Activated CD8-positive, alpha-beta T cell treated with anti-CD3 and anti-CD28 coated beads, Interleukin-2, amount 10 ng/mL, durations not matched to agents 7 days and 5 days (primary cell): ENCODE results near the gene KRT222. TPM values are rescaled to one million over a fixed set of nuclear protein-coding genes. Genes with fewer than 3 reads are reported as not detected.

Experiments used
- ATAC-seq: fragments of 150-1000 bp; cut with Tn5 transposase; one replicate; pipeline ENCODE4 v1.10.0; 2021; ENCODE audit warnings: moderate library complexity
- CTCF ChIA-PET: fragments of 350-600 bp; sonication (Branson Sonifier 250); formaldehyde crosslinking; loops from one replicate; lab custom pipeline; 2021; ENCODE audit warnings: antibody characterized with exemption; lab: Charles Lee
- POLR2A ChIA-PET: fragments of 350-600 bp; sonication (Branson Sonifier 250); formaldehyde crosslinking; loops from one replicate; lab custom pipeline; 2021; ENCODE audit warnings: antibody characterized with exemption; lab: Charles Lee
- DNase-seq: peaks from one replicate; pipeline ENCODE4 v3.0.0-alpha.2; 2020
- H3K27ac Mint-ChIP-seq: one replicate; pipeline ENCODE4 v1.8.0; 2021; ENCODE audit warnings: mild to moderate bottlenecking, mixed read lengths
- H3K27me3 Mint-ChIP-seq: one replicate; pipeline ENCODE4 v1.8.0; 2021; ENCODE audit warnings: low read depth, mixed read lengths
- H3K36me3 Mint-ChIP-seq: one replicate; pipeline ENCODE4 v1.8.0; 2021; ENCODE audit warnings: low read depth, mixed read lengths
- H3K4me1 Mint-ChIP-seq: one replicate; pipeline ENCODE4 v1.8.0; 2021; ENCODE audit warnings: low read depth, mixed read lengths
- H3K4me3 Mint-ChIP-seq: one replicate; pipeline ENCODE4 v1.8.0; 2021; ENCODE audit warnings: mild to moderate bottlenecking, mixed read lengths
- H3K9me3 Mint-ChIP-seq: one replicate; pipeline ENCODE4 v1.8.0; 2022; ENCODE audit warnings: mixed read lengths; ENCODE audit not compliant: insufficient read depth
- total RNA-seq, 2 experiments: library from RNA; stranded (reverse); gene quantifications; one replicate each; pipeline ENCODE4 v1.2.3, GENCODE V29; 2021

Gene KRT222
- total RNA-seq, 2 experiments from 2014 or later: not detected

- ATAC-seq (no peak), DNase-seq (no peak)
- POLR2A ChIA-PET: no interaction called here
- CTCF ChIA-PET: no interaction called here
- Mint-ChIP-seq H3K4me1 (no peaks in the 10 kb centered on the region), H3K27me3 (peaks cover 20% of the 10 kb centered on the region), H3K36me3 (no peaks in the 10 kb centered on the region), H3K9me3 (no peaks in the 10 kb centered on the region), H3K27ac (no peak overlapping the region), H3K4me3 (no peak overlapping the region)
Observed at GRCh38 chr17:40687106-40687505, 22.1 kb upstream of the KRT222 start.

- ChIA-PET CTCF (interaction anchor here (1.4 kb wide), 1 partner anchor 10 kb away, joined by 3 read pairs; no protein-coding TSS in a partner anchor), POLR2A (no interaction called here)
- Mint-ChIP-seq H3K9me3 (no peaks in the 10 kb centered on the region), H3K4me3 (no peak overlapping the region), H3K27ac (no peak overlapping the region), H3K27me3 (peaks cover 22% of the 10 kb centered on the region), H3K36me3 (no peaks in the 10 kb centered on the region), H3K4me1 (no peaks in the 10 kb centered on the region)
- ATAC-seq: no peak
- DNase-seq: no peak
Observed at GRCh38 chr17:40686192-40686591, 21.2 kb upstream of the KRT222 start.

- CTCF ChIA-PET: interaction anchor here (0.9 kb wide), 1 partner anchor 18 kb away, joined by 3 read pairs; no protein-coding TSS in a partner anchor
- H3K27ac Mint-ChIP-seq: no peak overlapping the region
- no peaks in the 10 kb centered on the region for H3K9me3 Mint-ChIP-seq
- peaks cover 38% of the 10 kb centered on the region for H3K27me3 Mint-ChIP-seq
- ATAC-seq (no peak), DNase-seq (no peak)
- POLR2A ChIA-PET: no interaction called here
- peaks cover 2% of the 10 kb centered on the region for H3K4me1 Mint-ChIP-seq
- H3K4me3 Mint-ChIP-seq: no peak overlapping the region
- H3K36me3 Mint-ChIP-seq: no peaks in the 10 kb centered on the region
Observed at GRCh38 chr17:40680998-40681397, 16.0 kb upstream of the KRT222 start.

GRCh38 chr17:40679523-40679907 lies 14.5 kb upstream of the KRT222 start:
- Mint-ChIP-seq H3K9me3 (no peaks in the 10 kb centered on the region), H3K4me1 (peaks cover 2% of the 10 kb centered on the region), H3K36me3 (no peaks in the 10 kb centered on the region), H3K27ac (no peak overlapping the region), H3K27me3 (peaks cover 46% of the 10 kb centered on the region), H3K4me3 (no peak overlapping the region)
- POLR2A ChIA-PET: no interaction called here
- CTCF ChIA-PET: no interaction called here
- ATAC-seq (no peak), DNase-seq (no peak)

- no peak for ATAC-seq
- no peak overlapping the region for H3K4me3 Mint-ChIP-seq
- POLR2A ChIA-PET: no interaction called here
- peaks cover 2% of the 10 kb centered on the region for H3K4me1 Mint-ChIP-seq
- DNase-seq: no peak
- H3K36me3 Mint-ChIP-seq: no peaks in the 10 kb centered on the region
- CTCF ChIA-PET: no interaction called here
- H3K27ac Mint-ChIP-seq: no peak overlapping the region
- peaks cover 49% of the 10 kb centered on the region for H3K27me3 Mint-ChIP-seq
- no peaks in the 10 kb centered on the region for H3K9me3 Mint-ChIP-seq
Observed at GRCh38 chr17:40678902-40679522, 14.0 kb upstream of the KRT222 start.

GRCh38 chr17:40675905-40676304 lies 10.9 kb upstream of the KRT222 start:
- Mint-ChIP-seq H3K36me3 (no peaks in the 10 kb centered on the region), H3K9me3 (no peaks in the 10 kb centered on the region), H3K4me3 (no peak overlapping the region), H3K27ac (no peak overlapping the region), H3K4me1 (peaks cover 2% of the 10 kb centered on the region), H3K27me3 (peaks cover 49% of the 10 kb centered on the region)
- ATAC-seq: no peak
- no peak for DNase-seq
- ChIA-PET CTCF (no interaction called here), POLR2A (no interaction called here)

GRCh38 chr17:40672654-40673053 lies 7.7 kb upstream of the KRT222 start:
- no peaks in the 10 kb centered on the region for H3K9me3 Mint-ChIP-seq
- peaks cover 40% of the 10 kb centered on the region for H3K27me3 Mint-ChIP-seq
- no peaks in the 10 kb centered on the region for H3K4me1 Mint-ChIP-seq
- no peak for DNase-seq
- POLR2A ChIA-PET: no interaction called here
- CTCF ChIA-PET: interaction anchor here (0.6 to 1.1 kb wide), 2 partner anchors 11 to 176 kb away, joined by 3 read pairs; no protein-coding TSS in a partner anchor
- H3K4me3 Mint-ChIP-seq: no peak overlapping the region
- no peak for ATAC-seq
- no peaks in the 10 kb centered on the region for H3K36me3 Mint-ChIP-seq
- H3K27ac Mint-ChIP-seq: no peak overlapping the region

GRCh38 chr17:40671282-40671681 lies 6.3 kb upstream of the KRT222 start:
- Mint-ChIP-seq H3K36me3 (no peaks in the 10 kb centered on the region), H3K4me3 (no peak overlapping the region), H3K9me3 (no peaks in the 10 kb centered on the region), H3K27me3 (peaks cover 37% of the 10 kb centered on the region), H3K27ac (no peak overlapping the region), H3K4me1 (no peaks in the 10 kb centered on the region)
- POLR2A ChIA-PET: no interaction called here
- ATAC-seq (no peak), DNase-seq (no peak)
- CTCF ChIA-PET: no interaction called here

- Mint-ChIP-seq H3K4me1 (peaks cover 6% of the 10 kb centered on the region), H3K27ac (no peak overlapping the region), H3K4me3 (no peak overlapping the region), H3K36me3 (no peaks in the 10 kb centered on the region), H3K27me3 (peaks cover 42% of the 10 kb centered on the region), H3K9me3 (no peaks in the 10 kb centered on the region)
- ChIA-PET CTCF (no interaction called here), POLR2A (no interaction called here)
- DNase-seq (no peak), ATAC-seq (no peak)
Observed at GRCh38 chr17:40666331-40666730, 1.4 kb upstream of the KRT222 start.

GRCh38 chr17:40663252-40663651 lies 1.7 kb downstream of the KRT222 start:
- Mint-ChIP-seq H3K36me3 (no peaks in the 10 kb centered on the region), H3K27me3 (peaks cover 44% of the 10 kb centered on the region), H3K4me1 (peaks cover 14% of the 10 kb centered on the region), H3K9me3 (no peaks in the 10 kb centered on the region), H3K4me3 (no peak overlapping the region), H3K27ac (no peak overlapping the region)
- ChIA-PET CTCF (interaction anchor here (0.9 to 1.0 kb wide), 2 partner anchors 17 to 305 kb away, joined by 3 read pairs; no protein-coding TSS in a partner anchor), POLR2A (no interaction called here)
- ATAC-seq: no peak
- no peak for DNase-seq

- no peaks in the 10 kb centered on the region for H3K36me3 Mint-ChIP-seq
- ATAC-seq: no peak
- POLR2A ChIA-PET: no interaction called here
Observed at GRCh38 chr17:40659911-40660310, 5.1 kb downstream of the KRT222 start.

GRCh38 chr17:40658396-40658795 lies 6.6 kb downstream of the KRT222 start:
- ChIA-PET POLR2A (no interaction called here), CTCF (interaction anchor here (0.8 kb wide), 1 partner anchor 10 kb away, joined by 3 read pairs; no protein-coding TSS in a partner anchor)
- no peak for ATAC-seq
- Mint-ChIP-seq H3K4me1 (peaks cover 8% of the 10 kb centered on the region), H3K9me3 (no peaks in the 10 kb centered on the region), H3K27ac (no peak overlapping the region), H3K4me3 (no peak overlapping the region), H3K27me3 (peaks cover 28% of the 10 kb centered on the region), H3K36me3 (no peaks in the 10 kb centered on the region)
- no peak for DNase-seq

More at GRCh38 chr17:40659911-40660310, 5.1 kb downstream of the KRT222 start:
- no peaks in the 10 kb centered on the region for H3K9me3 Mint-ChIP-seq
- CTCF ChIA-PET: no interaction called here
- DNase-seq: no peak
- H3K27ac Mint-ChIP-seq: no peak overlapping the region
- H3K4me3 Mint-ChIP-seq: no peak overlapping the region
- peaks cover 34% of the 10 kb centered on the region for H3K27me3 Mint-ChIP-seq
- H3K4me1 Mint-ChIP-seq: peaks cover 11% of the 10 kb centered on the region
